Measurements from ENCODE around the gene NECTIN1. TPM values are rescaled to one million over a fixed set of nuclear protein-coding genes. Genes with fewer than 3 reads are reported as not detected.

NECTIN1 gene
- total and polyA plus RNA-seq, 2 experiments from 2014 or later: 1.0 to 5.2 TPM

GRCh38 chr11:119749006-119749565, 20.1 kb upstream of the NECTIN1 start:
- Histone ChIP-seq H3K9me2 (ENCODE audit: insufficient read depth) (no peaks in the 10 kb centered on the region), H3K36me3 (ENCODE audit: low read depth) (no peaks in the 10 kb centered on the region), H3K4me1 (ENCODE audit: insufficient read depth) (peaks cover 9% of the 10 kb centered on the region; the same call in 1 of the 2 replicates), H2AFZ (no peak overlapping the region), H4K20me1 (ENCODE audit: insufficient read depth) (no peaks in the 10 kb centered on the region), H3K9ac (no peak overlapping the region), H3F3A (ENCODE audit: insufficient read depth) (no peaks in the 10 kb centered on the region), H3K4me3 (no peak overlapping the region), H3K4me2 (ENCODE audit: unreplicated experiment) (no peak overlapping the region), H3K9me3 (ENCODE audit: low read depth) (no peaks in the 10 kb centered on the region), H3K27me3 (replicated peaks; ENCODE audit: insufficient read depth) (peaks cover 7% of the 10 kb centered on the region; the same call in 1 of the 2 replicates), H3K27ac (no peak overlapping the region), H3K79me2 (ENCODE audit: insufficient read depth) (no peaks in the 10 kb centered on the region)
- WGBS, 2 experiments (ENCODE audit: low coverage in 1 of 2, low lambda C conversion rate in 2 of 2, missing lambda C conversion rate in 2 of 2): 43 to 54% methylated on average over 9 of the region's 9 CpGs
- no peak for TF ChIP-seq EZH2 (IDR thresholded peaks at IDR 0.05; ENCODE audit: insufficient read depth, poor library complexity, severe bottlenecking)
- no peak for TF ChIP-seq EZH2phosphoT487 (IDR thresholded peaks at IDR 0.05; ENCODE audit: insufficient read depth, low read depth)
- DNase-seq: no peak
- in situ Hi-C loops (cut with MboI): no loop called here

- in situ Hi-C loops (cut with MboI): no loop called here
- no peak for DNase-seq
- no peak overlapping the region for H3K27ac ChIP-seq
- H3K4me2 ChIP-seq (ENCODE audit: unreplicated experiment): no peak overlapping the region
- H3K9ac ChIP-seq: no peak overlapping the region
- no peaks in the 10 kb centered on the region for H4K20me1 ChIP-seq (ENCODE audit: insufficient read depth)
- H3K4me1 ChIP-seq (ENCODE audit: insufficient read depth): peaks cover 4% of the 10 kb centered on the region; the same call in 1 of the 2 replicates
- no peaks in the 10 kb centered on the region for H3K36me3 ChIP-seq (ENCODE audit: low read depth)
- H2AFZ ChIP-seq: no peak overlapping the region
- H3K9me2 ChIP-seq (ENCODE audit: insufficient read depth): no peaks in the 10 kb centered on the region
- no peak overlapping the region for H3K4me3 ChIP-seq
- no peak for TF ChIP-seq EZH2 (IDR thresholded peaks at IDR 0.05; ENCODE audit: insufficient read depth, poor library complexity, severe bottlenecking)
- no peak for TF ChIP-seq EZH2phosphoT487 (IDR thresholded peaks at IDR 0.05; ENCODE audit: insufficient read depth, low read depth)
- peaks cover 13% of the 10 kb centered on the region; the same call in 1 of the 2 replicates for H3K27me3 ChIP-seq (replicated peaks; ENCODE audit: insufficient read depth)
- H3K79me2 ChIP-seq (ENCODE audit: insufficient read depth): no peaks in the 10 kb centered on the region
- no peaks in the 10 kb centered on the region for H3K9me3 ChIP-seq (ENCODE audit: low read depth)
- no peaks in the 10 kb centered on the region for H3F3A ChIP-seq (ENCODE audit: insufficient read depth)
- WGBS, 2 experiments (ENCODE audit: low coverage in 1 of 2, low lambda C conversion rate in 2 of 2, missing lambda C conversion rate in 2 of 2): 71 to 72% methylated on average over 14 to 15 of the region's 15 CpGs
Measured at GRCh38 chr11:119747868-119748660, 19.1 kb upstream of the NECTIN1 start.

- H3F3A ChIP-seq (ENCODE audit: insufficient read depth): no peaks in the 10 kb centered on the region
- no peak overlapping the region for H2AFZ ChIP-seq
- no peaks in the 10 kb centered on the region for H3K9me3 ChIP-seq (ENCODE audit: low read depth)
- H3K9ac ChIP-seq: no peak overlapping the region
- H3K36me3 ChIP-seq (ENCODE audit: low read depth): no peaks in the 10 kb centered on the region
- in situ Hi-C loops (cut with MboI): no loop called here
- peaks cover 4% of the 10 kb centered on the region; the same call in 1 of the 2 replicates for H3K4me1 ChIP-seq (ENCODE audit: insufficient read depth)
- peaks cover 23% of the 10 kb centered on the region; the same call in 1 of the 2 replicates for H3K27me3 ChIP-seq (replicated peaks; ENCODE audit: insufficient read depth)
- TF ChIP-seq EZH2 (IDR thresholded peaks at IDR 0.05; ENCODE audit: insufficient read depth, poor library complexity, severe bottlenecking) (no peak), EZH2phosphoT487 (IDR thresholded peaks at IDR 0.05; ENCODE audit: insufficient read depth, low read depth) (no peak)
- no peak overlapping the region for H3K27ac ChIP-seq
- no peak overlapping the region for H3K4me2 ChIP-seq (ENCODE audit: unreplicated experiment)
- no peaks in the 10 kb centered on the region for H3K79me2 ChIP-seq (ENCODE audit: insufficient read depth)
- 67 to 77% methylated on average over 16 of the region's 16 CpGs for WGBS, 2 experiments (ENCODE audit: low coverage in 1 of 2, low lambda C conversion rate in 2 of 2, missing lambda C conversion rate in 2 of 2)
- no peak overlapping the region for H3K4me3 ChIP-seq
- H4K20me1 ChIP-seq (ENCODE audit: insufficient read depth): no peaks in the 10 kb centered on the region
- DNase-seq: no peak
- no peaks in the 10 kb centered on the region for H3K9me2 ChIP-seq (ENCODE audit: insufficient read depth)
Measured at GRCh38 chr11:119745776-119746535, 17.0 kb upstream of the NECTIN1 start.

GRCh38 chr11:119745112-119745511, 16.1 kb upstream of the NECTIN1 start:
- H3K4me3 ChIP-seq: no peak overlapping the region
- no peaks in the 10 kb centered on the region for H4K20me1 ChIP-seq (ENCODE audit: insufficient read depth)
- H3K79me2 ChIP-seq (ENCODE audit: insufficient read depth): no peaks in the 10 kb centered on the region
- no peaks in the 10 kb centered on the region for H3F3A ChIP-seq (ENCODE audit: insufficient read depth)
- H3K27me3 ChIP-seq (replicated peaks; ENCODE audit: insufficient read depth): peaks cover 29% of the 10 kb centered on the region
- peaks cover 4% of the 10 kb centered on the region; the same call in 1 of the 2 replicates for H3K4me1 ChIP-seq (ENCODE audit: insufficient read depth)
- WGBS, 2 experiments (ENCODE audit: low coverage in 1 of 2, low lambda C conversion rate in 2 of 2, missing lambda C conversion rate in 2 of 2): 50 to 56% methylated on average over 5 of the region's 5 CpGs
- no peak overlapping the region for H3K4me2 ChIP-seq (ENCODE audit: unreplicated experiment)
- H3K36me3 ChIP-seq (ENCODE audit: low read depth): no peaks in the 10 kb centered on the region
- no peak overlapping the region for H2AFZ ChIP-seq
- no peak overlapping the region for H3K9ac ChIP-seq
- no peak overlapping the region for H3K27ac ChIP-seq
- DNase-seq: no peak
- in situ Hi-C loops (cut with MboI): no loop called here
- H3K9me2 ChIP-seq (ENCODE audit: insufficient read depth): no peaks in the 10 kb centered on the region
- no peaks in the 10 kb centered on the region for H3K9me3 ChIP-seq (ENCODE audit: low read depth)
- TF ChIP-seq EZH2 (IDR thresholded peaks at IDR 0.05; ENCODE audit: insufficient read depth, poor library complexity, severe bottlenecking): no peak
- TF ChIP-seq EZH2phosphoT487 (IDR thresholded peaks at IDR 0.05; ENCODE audit: insufficient read depth, low read depth): no peak
